Lung (tissue), 12 donors: ENCODE measurements around the gene TOX2. TPM values are rescaled to one million over a fixed set of nuclear protein-coding genes. Genes with fewer than 3 reads are reported as not detected.

Experiments
- ATAC-seq: fragments of 200-7000 bp; cut with Tn5 transposase; one replicate; pipeline ENCODE4 v1.9.1; 2020; ENCODE audit warnings: moderate number of reproducible peaks; ENCODE audit not compliant: insufficient read depth, low FRiP score
- DNase-seq, 3 donors: peaks; one replicate each; pipeline ENCODE4 v3.0.0-alpha.2; 2013 to 2017
- H3K27ac ChIP-seq, 2 donors: one replicate each; pipeline ENCODE4 v1.5.1; 2013; ENCODE audit warnings: mild to moderate bottlenecking in 2 of 2, moderate library complexity in 2 of 2, control low read depth in 1 of 2, inconsistent platforms in 1 of 2, low read depth in 1 of 2, low read length in 1 of 2
- H3K27me3 ChIP-seq, 3 donors: one replicate each; pipeline ENCODE4 v1.5.1; 2013; ENCODE audit warnings: low read length in 2 of 3; ENCODE audit not compliant: control insufficient read depth in 3 of 3, insufficient read depth in 3 of 3
- H3K36me3 ChIP-seq, 4 donors: one replicate each; pipeline ENCODE4 v1.5.1; 2013; ENCODE audit warnings: low read length in 4 of 4, mild to moderate bottlenecking in 1 of 4, moderate library complexity in 1 of 4; ENCODE audit not compliant: control insufficient read depth in 4 of 4, insufficient read depth in 4 of 4
- H3K4me1 ChIP-seq, 5 donors: one replicate each; pipeline ENCODE4 v1.5.1; 2013; ENCODE audit warnings: low read length in 5 of 5, mild to moderate bottlenecking in 2 of 5, moderate library complexity in 1 of 5; ENCODE audit not compliant: control insufficient read depth in 5 of 5, insufficient read depth in 5 of 5
- H3K4me3 ChIP-seq: one replicate; pipeline ENCODE4 v1.5.1; 2013; ENCODE audit warnings: mild to moderate bottlenecking, control low read depth, moderate library complexity
- H3K9ac ChIP-seq, 2 donors: one replicate each; pipeline ENCODE4 v1.5.1; 2013; ENCODE audit warnings: low read length in 2 of 2, control low read depth in 1 of 2; ENCODE audit not compliant: insufficient read depth in 1 of 2
- H3K9me3 ChIP-seq, 4 donors: one replicate each; pipeline ENCODE4 v1.5.1; 2013; ENCODE audit warnings: low read length in 3 of 4, mild to moderate bottlenecking in 1 of 4, moderate library complexity in 1 of 4; ENCODE audit not compliant: control insufficient read depth in 4 of 4, insufficient read depth in 3 of 4
- WGBS, 2 donors: extraction: QIAGEN DNeasy Blood & Tissue Kit; methylation state at CpG; one replicate each; pipeline ENCODE4 v1.1.7; 2013; 5-methylcytosine and 5-hydroxymethylcytosine counted together
- polyA plus RNA-seq, 2 donors: library from polyadenylated mRNA; stranded (reverse); fragments of 200-250 nt; gene quantifications; one replicate each; pipeline ENCODE4 v1.2.1, GENCODE V29; 2013
- total RNA-seq, 2 donors: library from RNA; depleted of rRNA in 1 of 2; stranded (reverse); fragments of >200 nt in 1 of 2; gene quantifications; one replicate each; pipeline ENCODE4 v1.2.1, GENCODE V29; 2014 to 2021
- TF ChIP-seq, protein P1 (sequence below): IDR thresholded peaks from 2 replicates; pipeline ENCODE4 v1.5.1; 2012; ENCODE audit warnings: mild to moderate bottlenecking; ENCODE audit errors: control extremely low read depth, extremely low read depth
- donor health status: control.
- donor health status: control.
- donor health status: Bipolar disorder and iron deficiency.
- donor health status: healthy.
- donor health status: DM: yes; HTN: yes; CAD: no.

Gene TOX2
- total and polyA plus RNA-seq, 4 donors: 12.0 to 25.5 (median 16.6) TPM

GRCh38 chr20:43992885-43993284 is 78.2 kb downstream of the TOX2 start:
- H3K4me3 ChIP-seq: no peak overlapping the region
- H3K27me3 ChIP-seq: no peaks in the 10 kb centered on the region
- 92 to 96% methylated on average over 10 of the region's 10 CpGs for WGBS, 2 donors
- no peaks in the 10 kb centered on the region for H3K4me1 ChIP-seq
- no peak for DNase-seq
- TF ChIP-seq, protein P1, sequence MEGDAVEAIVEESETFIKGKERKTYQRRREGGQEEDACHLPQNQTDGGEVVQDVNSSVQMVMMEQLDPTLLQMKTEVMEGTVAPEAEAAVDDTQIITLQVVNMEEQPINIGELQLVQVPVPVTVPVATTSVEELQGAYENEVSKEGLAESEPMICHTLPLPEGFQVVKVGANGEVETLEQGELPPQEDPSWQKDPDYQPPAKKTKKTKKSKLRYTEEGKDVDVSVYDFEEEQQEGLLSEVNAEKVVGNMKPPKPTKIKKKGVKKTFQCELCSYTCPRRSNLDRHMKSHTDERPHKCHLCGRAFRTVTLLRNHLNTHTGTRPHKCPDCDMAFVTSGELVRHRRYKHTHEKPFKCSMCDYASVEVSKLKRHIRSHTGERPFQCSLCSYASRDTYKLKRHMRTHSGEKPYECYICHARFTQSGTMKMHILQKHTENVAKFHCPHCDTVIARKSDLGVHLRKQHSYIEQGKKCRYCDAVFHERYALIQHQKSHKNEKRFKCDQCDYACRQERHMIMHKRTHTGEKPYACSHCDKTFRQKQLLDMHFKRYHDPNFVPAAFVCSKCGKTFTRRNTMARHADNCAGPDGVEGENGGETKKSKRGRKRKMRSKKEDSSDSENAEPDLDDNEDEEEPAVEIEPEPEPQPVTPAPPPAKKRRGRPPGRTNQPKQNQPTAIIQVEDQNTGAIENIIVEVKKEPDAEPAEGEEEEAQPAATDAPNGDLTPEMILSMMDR: no peak
- H3K36me3 ChIP-seq: peaks cover 0 to 7% (median 0%) of the 10 kb centered on the region in 4 donors
- no peak overlapping the region for H3K27ac ChIP-seq
- H3K9me3 ChIP-seq: peaks cover 0 to 3% (median 0%) of the 10 kb centered on the region in 4 donors
- no peak overlapping the region for H3K9ac ChIP-seq
- no peak for ATAC-seq

- DNase-seq (no peak), ATAC-seq (no peak)
- no peak overlapping the region for H3K4me3 ChIP-seq
- H3K9me3 ChIP-seq: peaks cover 0 to 3% (median 0%) of the 10 kb centered on the region in 4 donors
- H3K27ac ChIP-seq: no peak overlapping the region
- H3K4me1 ChIP-seq: no peaks in the 10 kb centered on the region
- no peaks in the 10 kb centered on the region for H3K27me3 ChIP-seq
- H3K36me3 ChIP-seq: peaks cover 0 to 7% (median 0%) of the 10 kb centered on the region in 4 donors
- 81 to 82% methylated on average over 4 of the region's 4 CpGs for WGBS, 2 donors
- TF ChIP-seq, protein P1: no peak
- H3K9ac ChIP-seq: no peak overlapping the region
These were observed 78.9 kb downstream of the TOX2 start for GRCh38 chr20:43993560-43993959.

DNA sequence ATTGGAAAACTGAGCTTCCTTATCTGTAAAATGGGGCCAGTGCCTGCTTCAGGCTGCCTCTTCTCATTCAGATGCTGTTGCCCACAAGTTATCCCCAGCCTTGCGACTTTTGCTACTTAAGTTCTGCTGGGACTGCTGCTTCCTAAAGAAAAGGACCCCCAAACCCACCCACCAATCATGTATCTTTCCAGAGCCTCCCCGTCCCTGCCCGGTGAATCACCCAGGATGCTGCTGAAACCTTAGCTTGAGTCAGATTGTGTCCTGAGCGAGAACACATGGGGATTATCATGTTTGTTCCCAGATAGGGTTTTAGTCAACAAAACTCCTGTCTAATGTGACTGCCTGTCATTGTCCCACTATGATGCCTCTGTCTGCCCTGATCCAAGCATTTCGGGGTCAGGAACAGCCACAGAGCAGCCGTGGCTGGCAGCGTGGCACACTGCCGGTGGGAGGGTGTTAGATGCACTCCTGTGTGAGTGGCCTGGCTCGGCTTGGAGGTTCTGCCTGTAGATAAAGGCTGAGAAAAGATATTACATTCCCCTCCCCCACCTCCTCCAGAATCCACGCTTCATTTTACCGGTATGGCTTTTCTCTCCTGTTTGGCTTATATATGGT is 79.9 kb downstream of the TOX2 start:
- no peak overlapping the region for H3K4me3 ChIP-seq
- DNase-seq: no peak

More for the DNA sequence above, 79.9 kb downstream of the TOX2 start:
- WGBS, 2 donors: 81 to 83% methylated on average over 11 of the region's 11 CpGs
- H3K27me3 ChIP-seq: no peaks in the 10 kb centered on the region
- H3K27ac ChIP-seq: no peak overlapping the region
- H3K4me1 ChIP-seq: no peaks in the 10 kb centered on the region
- no peak overlapping the region for H3K9ac ChIP-seq
- H3K9me3 ChIP-seq: peaks cover 0 to 3% (median 0%) of the 10 kb centered on the region in 4 donors
- ATAC-seq: no peak
- peaks cover 0 to 7% (median 0%) of the 10 kb centered on the region in 4 donors for H3K36me3 ChIP-seq
- TF ChIP-seq, protein P1: no peak
